A172 (cell line): ENCODE measurements around the gene F3. TPM values are rescaled to one million over a fixed set of nuclear protein-coding genes. Genes with fewer than 3 reads are reported as not detected.

Source experiments
- total RNA-seq: library from RNA; depleted of rRNA; stranded (reverse); fragments of >200 nt; shearing (Covaris generic); gene quantifications from 2 replicates; pipeline ENCODE4 v1.2.3, GENCODE V29; 2014; rRNA removed

F3 gene
- total RNA-seq, 1 experiment from 2014 or later, result 79.3 TPM

Other genes with a start within 250 kb of the F3 start
- 37.0 and 50.4 TPM in 2 replicates for gene ABCD3, start 123.4 kb downstream of the F3 start, total RNA-seq